ENCODE measurements around the gene DNAJB2.

- no peak for TF ChIP-seq CTCF (conservative IDR thresholded peaks at IDR 0.05)
- no peak for TF ChIP-seq ZFX (IDR thresholded peaks at IDR 0.05)
These were observed 4.7 kb upstream of the DNAJB2 start for GRCh38 chr2:219274361-219274921.

Data from C4-2B (cell line).